Hematopoietic multipotent progenitor cell treated with erythropoietin and hydrocortisone succinate and interleukin-3 and kit ligand, for 15 days (in vitro differentiated cells): ENCODE data around the gene BNC2.
"Not testable (repeated sequence)": the region's sequence is repeated elsewhere in the genome, so short reads cannot be mapped to it uniquely, and the experiment has no call there.

Experiments
- DNase-seq: peaks from one replicate; pipeline ENCODE4 v3.0.0-alpha.2; 2015; ENCODE audit warnings: low spot score

BNC2 gene

DNA sequence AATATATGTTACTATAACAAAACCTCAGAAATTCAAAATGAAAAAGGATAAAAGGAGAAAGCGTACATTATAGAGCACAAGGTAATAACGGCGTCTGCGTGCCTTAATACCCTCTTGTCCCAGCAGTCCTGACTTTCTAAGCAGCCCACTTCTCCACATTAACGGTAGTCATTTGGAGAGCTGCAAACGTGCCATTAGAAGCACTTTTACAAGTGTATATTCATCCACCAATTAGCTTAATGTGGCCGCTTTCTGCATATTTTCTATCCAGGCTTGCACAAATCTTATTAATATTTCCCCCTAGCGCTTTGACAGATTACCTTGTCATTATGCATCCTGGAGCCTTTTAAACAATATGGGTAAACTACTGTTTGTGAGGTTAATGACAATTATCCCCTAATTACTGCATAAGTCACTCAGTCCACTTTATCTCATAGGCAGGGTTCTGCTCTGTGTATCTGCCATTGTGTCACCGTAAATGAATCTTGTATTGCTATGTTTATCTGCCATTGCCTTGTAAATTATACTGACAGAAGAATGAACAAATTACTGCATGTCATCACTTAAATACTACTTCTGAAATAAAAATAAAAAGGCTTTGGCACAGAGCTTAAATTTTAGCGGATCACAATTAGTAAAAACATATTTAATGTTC is 421.3 kb downstream of the BNC2 start:
- DNase-seq, result no peak

DNA sequence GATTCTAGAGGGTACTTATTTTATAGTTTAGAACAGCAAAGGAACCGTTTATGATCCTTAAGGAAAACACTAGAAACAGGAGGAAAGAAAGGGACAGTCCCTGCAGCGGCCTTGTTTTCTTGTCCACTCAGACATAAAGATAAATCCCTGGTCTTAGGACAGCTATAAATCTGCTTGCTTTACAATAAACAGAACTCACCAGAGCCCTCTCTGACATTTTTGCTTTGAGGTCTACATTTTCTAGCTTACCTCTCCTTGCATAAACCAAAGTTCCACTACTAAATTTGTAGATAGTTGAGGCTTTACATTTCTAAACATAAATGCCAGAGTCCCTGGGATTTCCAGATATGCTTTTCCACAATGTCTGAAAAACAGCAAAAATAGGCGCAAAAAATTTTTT is 422.5 kb downstream of the BNC2 start:
- DNase-seq, result no peak

GRCh38 chr9:16446636-16447035 is 423.8 kb downstream of the BNC2 start:
- no peak for DNase-seq

DNA sequence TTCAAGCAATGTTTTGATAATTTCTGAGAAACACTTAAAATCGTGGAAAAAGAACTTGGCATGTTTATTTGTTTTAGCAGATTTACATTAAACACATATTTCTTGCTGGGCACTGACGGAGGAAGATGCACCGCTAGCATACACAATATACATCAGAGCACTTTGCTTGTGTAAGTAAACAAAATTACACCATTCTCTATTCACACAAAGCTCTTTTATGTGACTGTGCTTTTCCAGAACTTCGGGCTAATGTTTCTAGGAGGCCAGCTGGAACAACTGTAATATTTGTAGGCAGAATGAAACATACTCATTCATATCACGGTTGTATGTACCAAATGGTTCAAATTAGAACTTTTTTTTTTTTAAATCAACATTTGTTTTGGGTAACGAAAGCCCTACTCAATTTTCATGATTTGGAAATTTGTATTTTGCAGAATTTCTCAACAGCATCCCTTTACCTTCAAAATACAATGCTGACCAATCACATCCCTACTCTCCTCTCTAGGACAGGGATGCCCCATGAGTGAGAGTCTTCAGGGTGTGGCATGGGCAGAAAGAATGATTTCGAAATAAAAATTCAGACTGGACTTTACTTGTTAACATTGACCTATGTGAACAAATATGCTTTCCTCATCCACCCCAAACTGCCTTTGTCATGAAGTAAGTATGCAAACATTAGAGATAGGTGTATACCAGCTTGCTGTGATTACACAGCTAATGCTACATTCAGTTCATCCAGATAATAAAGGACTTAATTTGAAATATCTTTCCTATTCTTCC is 425.1 kb downstream of the BNC2 start:
- DNase-seq, result no peak

GRCh38 chr9:16442622-16443021 is 427.8 kb downstream of the BNC2 start:
- DNase-seq, result no peak

GRCh38 chr9:16441791-16442190 is 428.7 kb downstream of the BNC2 start:
- DNase-seq, result no peak

DNA sequence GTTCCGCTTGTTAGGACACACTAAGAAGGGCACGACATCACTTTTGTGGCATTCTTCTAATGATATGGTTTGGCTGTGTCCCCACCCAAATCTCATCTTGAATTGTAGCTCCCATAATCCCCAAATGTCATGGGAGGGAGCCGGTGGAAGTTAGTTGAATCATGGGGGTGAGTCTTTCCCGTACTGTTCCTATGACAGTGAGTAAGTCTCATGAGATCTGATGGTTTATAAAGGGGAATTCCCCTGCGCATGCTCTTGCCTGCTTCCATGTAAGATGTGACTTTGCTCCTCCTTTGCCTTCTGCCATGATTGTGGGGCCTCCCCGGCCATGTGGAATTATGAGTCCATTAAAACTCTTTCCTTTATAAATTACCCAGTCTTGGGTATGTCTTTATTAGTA is 431.6 kb downstream of the BNC2 start:
- not testable (repeated sequence) for DNase-seq

DNA sequence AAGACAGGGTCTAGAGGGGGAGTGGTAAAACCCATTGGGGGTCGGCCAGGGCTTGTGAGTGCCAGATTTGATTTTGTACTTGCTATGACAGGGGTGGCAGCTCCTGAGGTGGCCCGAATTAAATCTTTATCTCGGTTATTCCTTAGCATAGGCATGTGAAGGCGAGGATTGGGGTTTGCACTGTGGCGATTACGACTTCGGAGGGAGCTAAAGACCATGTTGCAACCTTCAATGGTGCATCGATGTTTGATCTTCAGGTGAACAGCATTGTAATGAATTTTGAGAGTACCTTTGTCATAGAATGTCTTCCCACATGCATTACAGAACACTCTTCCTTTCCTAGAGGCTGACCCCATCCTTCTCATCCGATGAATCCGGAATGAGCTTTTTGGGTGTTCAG is 433.9 kb downstream of the BNC2 start:
- no peak for DNase-seq

GRCh38 chr9:16434526-16434925 is 435.9 kb downstream of the BNC2 start:
- no peak for DNase-seq

DNA sequence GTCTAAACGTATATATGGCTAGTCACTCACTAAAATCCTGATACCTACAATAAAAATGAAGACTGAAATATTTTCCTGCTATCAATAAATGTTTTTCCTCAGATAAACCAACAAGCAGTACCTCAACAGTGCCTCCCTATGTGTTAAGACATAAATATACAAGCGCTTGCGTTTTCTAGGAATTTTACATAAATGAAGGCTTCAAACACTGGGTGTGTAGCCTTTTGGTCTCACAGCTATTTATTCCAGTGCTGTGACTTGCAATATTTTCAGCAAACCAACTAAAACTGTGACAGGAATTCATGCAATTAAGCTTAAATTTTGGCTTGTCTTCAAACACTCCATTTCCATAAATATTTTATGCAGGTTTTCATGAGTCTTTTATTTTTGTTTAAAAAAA is 437.0 kb downstream of the BNC2 start:
- DNase-seq, result no peak

GRCh38 chr9:16431666-16432392 is 438.6 kb downstream of the BNC2 start:
- DNase-seq, result no peak

DNA sequence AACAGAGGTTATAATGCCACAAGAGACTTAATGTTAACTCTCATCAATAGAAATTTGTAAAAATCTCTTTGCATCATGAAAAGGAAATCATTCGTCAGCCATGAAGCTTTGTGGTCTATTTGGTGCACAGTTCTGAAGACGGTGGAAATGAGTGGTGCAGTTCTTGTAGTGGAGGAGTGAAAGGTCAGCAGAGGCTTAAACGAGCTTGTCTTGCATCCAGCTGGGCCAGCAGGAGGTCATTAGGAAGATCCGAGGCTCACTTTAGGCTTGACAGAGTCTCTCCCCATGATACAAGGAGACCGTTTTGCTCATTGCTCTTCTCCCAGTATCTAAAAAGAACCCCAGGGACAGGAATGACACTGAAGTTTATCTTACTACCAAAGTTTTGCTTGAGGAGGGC is 440.8 kb downstream of the BNC2 start:
- no peak for DNase-seq

GRCh38 chr9:16427873-16428427 is 442.5 kb downstream of the BNC2 start:
- DNase-seq, result no peak

GRCh38 chr9:16426716-16427115 is 443.8 kb downstream of the BNC2 start:
- no peak for DNase-seq

- no peak for DNase-seq
These were observed 444.8 kb downstream of the BNC2 start for GRCh38 chr9:16425562-16426231.

GRCh38 chr9:16422114-16422513 is 448.4 kb downstream of the BNC2 start:
- no peak for DNase-seq

GRCh38 chr9:16421532-16421931 is 448.9 kb downstream of the BNC2 start:
- DNase-seq, result no peak

GRCh38 chr9:16419124-16419523 is 451.3 kb downstream of the BNC2 start:
- no peak for DNase-seq

- no peak for DNase-seq
These were observed 451.7 kb downstream of the BNC2 start for GRCh38 chr9:16418721-16419120.

DNA sequence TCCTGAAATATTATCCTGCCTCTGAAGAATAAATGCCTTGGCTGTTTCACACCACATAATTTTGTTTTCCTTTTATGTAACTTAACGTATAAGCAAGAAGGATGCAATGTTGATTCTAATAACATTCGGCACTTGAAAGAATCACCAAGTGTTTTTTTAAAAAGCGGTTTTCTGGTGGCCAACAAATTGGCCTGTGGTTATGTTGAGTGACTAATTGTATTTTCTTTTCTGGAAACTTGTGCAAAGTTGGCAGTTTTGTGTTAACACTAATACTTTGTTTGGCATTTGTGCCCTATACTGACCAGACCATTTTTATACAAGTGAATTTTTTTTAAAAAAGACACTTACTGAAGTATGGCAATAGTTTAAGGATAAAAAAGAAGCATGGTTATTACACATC is 452.7 kb downstream of the BNC2 start:
- no peak for DNase-seq

- no peak for DNase-seq
These were observed 453.3 kb downstream of the BNC2 start for GRCh38 chr9:16417161-16417560.

GRCh38 chr9:16414451-16414850 is 456.0 kb downstream of the BNC2 start:
- DNase-seq, result no peak
